ENCODE results near the gene KLF5. TPM values are rescaled to one million over a fixed set of nuclear protein-coding genes. Genes with fewer than 3 reads are reported as not detected.

The KLF5 gene
- total RNA-seq, 1 experiment from 2014 or later: 2.3 TPM

DNA sequence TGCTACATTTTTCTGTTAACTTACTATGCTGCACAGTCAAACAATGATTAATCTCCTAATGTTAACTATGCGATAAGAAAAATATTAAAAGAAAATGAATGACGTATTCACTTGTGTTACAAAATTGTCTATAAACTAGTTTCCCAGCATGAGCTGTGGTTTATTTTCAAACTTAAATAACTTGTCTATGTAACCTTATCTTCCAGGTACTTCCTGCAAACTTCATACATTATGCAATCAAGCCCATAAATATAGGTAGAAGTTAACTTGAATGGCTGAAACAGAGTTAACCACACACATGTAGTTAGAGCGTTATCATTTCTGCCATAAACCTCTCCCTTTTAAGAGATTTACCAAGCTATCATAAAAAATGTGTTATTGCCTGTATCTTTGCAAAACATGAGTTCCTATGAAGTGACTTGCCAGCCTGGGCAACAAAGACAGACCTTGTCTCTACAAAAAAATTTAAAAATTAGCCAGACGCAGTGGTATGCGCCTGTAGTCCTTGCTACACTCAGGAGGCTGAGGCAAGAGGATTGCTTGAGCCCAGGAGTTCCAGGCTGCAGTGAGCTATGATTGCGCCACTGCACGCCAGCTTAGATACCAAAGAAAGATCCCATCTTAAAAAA lies 17.7 kb upstream of the KLF5 start (continued):
- no peak for TF ChIP-seq ELF4 (CRISPR knock-in tag; IDR thresholded peaks at IDR 0.05; ENCODE audit: low read depth)

- Mint-ChIP-seq H3K9me3 (no peaks in the 10 kb centered on the region), H3K4me3 (no peak overlapping the region), H3K27me3 (ENCODE audit: low read depth) (peaks cover 21% of the 10 kb centered on the region), H3K36me3 (no peaks in the 10 kb centered on the region), H3K27ac (no peak overlapping the region), H3K4me1 (peaks cover 8% of the 10 kb centered on the region)
- ATAC-seq (no peak), DNase-seq (ENCODE audit: low spot score) (no peak)
- TF ChIP-seq MLX (CRISPR knock-in tag; IDR thresholded peaks at IDR 0.05) (no peak), NFYB (CRISPR knock-in tag; conservative IDR thresholded peaks at IDR 0.05; ENCODE audit: low read depth) (no peak), ZNF263 (CRISPR knock-in tag; IDR thresholded peaks at IDR 0.05; ENCODE audit: low read depth) (no peak), ZNF416 (CRISPR knock-in tag; IDR thresholded peaks at IDR 0.05) (no peak), ZNF532 (CRISPR knock-in tag; IDR thresholded peaks at IDR 0.05; ENCODE audit: borderline replicate concordance) (no peak), TCF7 (CRISPR knock-in tag; IDR thresholded peaks at IDR 0.05; ENCODE audit: low read depth) (no peak), GRHL2 (CRISPR knock-in tag; IDR thresholded peaks at IDR 0.05; ENCODE audit: insufficient replicate concordance, severe bottlenecking) (no peak), CTCF (IDR thresholded peaks at IDR 0.05) (no peak), PRRX2 (CRISPR knock-in tag; IDR thresholded peaks at IDR 0.05) (no peak), EMX1 (CRISPR knock-in tag; IDR thresholded peaks at IDR 0.05) (no peak), AFF4 (CRISPR knock-in tag; IDR thresholded peaks at IDR 0.05; ENCODE audit: borderline replicate concordance) (no peak), ZNF232 (CRISPR knock-in tag; IDR thresholded peaks at IDR 0.05) (no peak), TEAD1 (CRISPR knock-in tag; IDR thresholded peaks at IDR 0.05) (no peak), TP53 (CRISPR knock-in tag; IDR thresholded peaks at IDR 0.05) (no peak), NR2C2 (CRISPR knock-in tag; IDR thresholded peaks at IDR 0.05) (no peak), SMAD4 (CRISPR knock-in tag; IDR thresholded peaks at IDR 0.05) (no peak), ZNF671 (CRISPR knock-in tag; IDR thresholded peaks at IDR 0.05) (no peak), GTF2I (CRISPR knock-in tag; conservative IDR thresholded peaks at IDR 0.05) (no peak)
- TF ChIP-seq, protein P1, sequence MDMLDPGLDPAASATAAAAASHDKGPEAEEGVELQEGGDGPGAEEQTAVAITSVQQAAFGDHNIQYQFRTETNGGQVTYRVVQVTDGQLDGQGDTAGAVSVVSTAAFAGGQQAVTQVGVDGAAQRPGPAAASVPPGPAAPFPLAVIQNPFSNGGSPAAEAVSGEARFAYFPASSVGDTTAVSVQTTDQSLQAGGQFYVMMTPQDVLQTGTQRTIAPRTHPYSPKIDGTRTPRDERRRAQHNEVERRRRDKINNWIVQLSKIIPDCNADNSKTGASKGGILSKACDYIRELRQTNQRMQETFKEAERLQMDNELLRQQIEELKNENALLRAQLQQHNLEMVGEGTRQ (CRISPR knock-in tag; IDR thresholded peaks at IDR 0.05): no peak
- TF ChIP-seq, protein P2, sequence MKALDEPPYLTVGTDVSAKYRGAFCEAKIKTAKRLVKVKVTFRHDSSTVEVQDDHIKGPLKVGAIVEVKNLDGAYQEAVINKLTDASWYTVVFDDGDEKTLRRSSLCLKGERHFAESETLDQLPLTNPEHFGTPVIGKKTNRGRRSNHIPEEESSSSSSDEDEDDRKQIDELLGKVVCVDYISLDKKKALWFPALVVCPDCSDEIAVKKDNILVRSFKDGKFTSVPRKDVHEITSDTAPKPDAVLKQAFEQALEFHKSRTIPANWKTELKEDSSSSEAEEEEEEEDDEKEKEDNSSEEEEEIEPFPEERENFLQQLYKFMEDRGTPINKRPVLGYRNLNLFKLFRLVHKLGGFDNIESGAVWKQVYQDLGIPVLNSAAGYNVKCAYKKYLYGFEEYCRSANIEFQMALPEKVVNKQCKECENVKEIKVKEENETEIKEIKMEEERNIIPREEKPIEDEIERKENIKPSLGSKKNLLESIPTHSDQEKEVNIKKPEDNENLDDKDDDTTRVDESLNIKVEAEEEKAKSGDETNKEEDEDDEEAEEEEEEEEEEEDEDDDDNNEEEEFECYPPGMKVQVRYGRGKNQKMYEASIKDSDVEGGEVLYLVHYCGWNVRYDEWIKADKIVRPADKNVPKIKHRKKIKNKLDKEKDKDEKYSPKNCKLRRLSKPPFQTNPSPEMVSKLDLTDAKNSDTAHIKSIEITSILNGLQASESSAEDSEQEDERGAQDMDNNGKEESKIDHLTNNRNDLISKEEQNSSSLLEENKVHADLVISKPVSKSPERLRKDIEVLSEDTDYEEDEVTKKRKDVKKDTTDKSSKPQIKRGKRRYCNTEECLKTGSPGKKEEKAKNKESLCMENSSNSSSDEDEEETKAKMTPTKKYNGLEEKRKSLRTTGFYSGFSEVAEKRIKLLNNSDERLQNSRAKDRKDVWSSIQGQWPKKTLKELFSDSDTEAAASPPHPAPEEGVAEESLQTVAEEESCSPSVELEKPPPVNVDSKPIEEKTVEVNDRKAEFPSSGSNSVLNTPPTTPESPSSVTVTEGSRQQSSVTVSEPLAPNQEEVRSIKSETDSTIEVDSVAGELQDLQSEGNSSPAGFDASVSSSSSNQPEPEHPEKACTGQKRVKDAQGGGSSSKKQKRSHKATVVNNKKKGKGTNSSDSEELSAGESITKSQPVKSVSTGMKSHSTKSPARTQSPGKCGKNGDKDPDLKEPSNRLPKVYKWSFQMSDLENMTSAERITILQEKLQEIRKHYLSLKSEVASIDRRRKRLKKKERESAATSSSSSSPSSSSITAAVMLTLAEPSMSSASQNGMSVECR (CRISPR knock-in tag; IDR thresholded peaks at IDR 0.05; ENCODE audit: borderline replicate concordance): no peak
- ChIA-PET POLR2A (no interaction called here), CTCF (no interaction called here)
Measured at GRCh38 chr13:73045031-73045430, 13.8 kb upstream of the KLF5 start.

Measured in WTC11 (cell line).